HEK293T (cell line): ENCODE results near the gene RIMBP2.

ENCODE experiments used
- ARNT ChIP-seq: fragments of 450-650 bp; IDR thresholded peaks from 2 replicates; pipeline ENCODE4 v1.6.1; 2017; ENCODE audit warnings: mild to moderate bottlenecking
- BHLHE40 ChIP-seq: fragments of 450-650 bp; IDR thresholded peaks from 2 replicates; pipeline ENCODE4 v1.6.1; 2016; ENCODE audit warnings: mild to moderate bottlenecking, moderate library complexity, borderline replicate concordance
- CTBP1 ChIP-seq: fragments of 450-650 bp; IDR thresholded peaks from 2 replicates; pipeline ENCODE4 v1.6.1; 2016; ENCODE audit warnings: borderline replicate concordance
- ELF4 ChIP-seq: fragments of 450-650 bp; IDR thresholded peaks from 2 replicates; pipeline ENCODE4 v1.6.1; 2017; ENCODE audit warnings: antibody characterized with exemption
- FOXK2 ChIP-seq: fragments of 450-650 bp; IDR thresholded peaks from 2 replicates; pipeline ENCODE4 v1.6.1; 2016; ENCODE audit warnings: mild to moderate bottlenecking
- FOXM1 ChIP-seq: fragments of 450-650 bp; IDR thresholded peaks from 2 replicates; pipeline ENCODE4 v1.6.1; 2017; ENCODE audit warnings: mild to moderate bottlenecking, borderline replicate concordance
- HDGF ChIP-seq: fragments of 450-650 bp; IDR thresholded peaks from 2 replicates; pipeline ENCODE4 v1.6.1; 2017; ENCODE audit warnings: antibody characterized with exemption, borderline replicate concordance
- SP1 ChIP-seq: fragments of 450-650 bp; IDR thresholded peaks from 2 replicates; pipeline ENCODE4 v1.6.1; 2017

GRCh38 chr12:130742716-130743115 lies 26.6 kb upstream of the RIMBP2 start:
- no peak for TF ChIP-seq CTBP1
- no peak for TF ChIP-seq SP1
- no peak for TF ChIP-seq ARNT
- TF ChIP-seq BHLHE40: no peak
- no peak for TF ChIP-seq ELF4
- no peak for TF ChIP-seq FOXM1
- no peak for TF ChIP-seq HDGF
- no peak for TF ChIP-seq FOXK2
